Measurements from ENCODE around the gene ENAH. TPM values are rescaled to one million over a fixed set of nuclear protein-coding genes. Genes with fewer than 3 reads are reported as not detected.

Gene ENAH
- total RNA-seq = 29.7 and 38.6 TPM in 2 replicates

GRCh38 chr1:225652729-225653462 lies at the start of gene ENAH:
Gene ENAH (minus strand): TSS chr1:225653123. CDS start chr1:225652690, 433 bp downstream.

Other genes starting within 250 kb of the ENAH start
- gene LBR, start 225.1 kb downstream of the ENAH start, total RNA-seq = 34.0 and 46.6 TPM in 2 replicates
- 317 and 359 TPM in 2 replicates for gene SRP9, start 124.7 kb upstream of the ENAH start, total RNA-seq
- 21.6 and 38.1 TPM in 2 replicates for gene EPHX1, start 157.0 kb upstream of the ENAH start, total RNA-seq
- 9.2 and 16.7 TPM in 2 replicates for gene TMEM63A, start 229.3 kb upstream of the ENAH start, total RNA-seq
- not detected in 2 replicates for gene LEFTY1, start 236.0 kb upstream of the ENAH start, total RNA-seq